Stomach (tissue), 4 donors: ENCODE measurements around the gene LMTK2.

Experiments used
- CTCF ChIP-seq, 7 experiments: fragments of 450-650 bp in 4 of 7; fragments of 200-600 bp in 3 of 7; sonication (generic) in 3 of 7; IDR thresholded peaks; one replicate each; pipeline ENCODE4 v1.5.1; 2016 to 2019; ENCODE audit warnings: antibody characterized with exemption in 7 of 7, control low read depth in 2 of 7, mild to moderate bottlenecking in 1 of 7
- EP300 ChIP-seq: sonication (generic); formaldehyde crosslinking; IDR thresholded peaks from one replicate; pipeline ENCODE4 v1.6.1; 2017; ENCODE audit warnings: antibody characterized with exemption

- TF ChIP-seq CTCF (IDR thresholded peaks at IDR 0.05) (no peak), EP300 (no peak)
Observed at GRCh38 chr7:98212532-98213041, 105.9 kb downstream of the LMTK2 start.
